B cell (primary cell): Measurements from ENCODE around the gene DHRS7B. TPM values are rescaled to one million over a fixed set of nuclear protein-coding genes. Genes with fewer than 3 reads are reported as not detected.
"Not testable (repeated sequence)": the region's sequence is repeated elsewhere in the genome, so short reads cannot be mapped to it uniquely, and the experiment has no call there.

Experiments used
- ATAC-seq: fragments of 200-7000 bp; cut with Tn5 transposase; one replicate; pipeline ENCODE4 v1.10.0; 2021; ENCODE audit warnings: low read depth, mild to moderate bottlenecking, moderate number of reproducible peaks, moderate library complexity
- CTCF ChIA-PET: fragments of 350-600 bp; sonication (Branson Sonifier 250); formaldehyde crosslinking; loops from one replicate; lab custom pipeline; 2021; ENCODE audit warnings: antibody characterized with exemption, inconsistent platforms; lab: Charles Lee
- POLR2A ChIA-PET: fragments of 350-600 bp; sonication (Branson Sonifier 250); formaldehyde crosslinking; loops from one replicate; lab custom pipeline; 2021; ENCODE audit warnings: antibody characterized with exemption; lab: Charles Lee
- DNase-seq: peaks from one replicate; pipeline ENCODE4 v3.0.0; 2013
- H2AFZ ChIP-seq: 2 replicates; pipeline ENCODE4 v1.6.1; 2012; ENCODE audit warnings: mild to moderate bottlenecking, low read depth, low read length; ENCODE audit not compliant: insufficient read depth, poor library complexity, severe bottlenecking
- H3K27ac ChIP-seq, 2 donors: 1 replicate in 1 of 2; 2 replicates in 1 of 2; pipeline ENCODE4 v1.5.1; 2012 to 2013; ENCODE audit warnings: low read length in 2 of 2, mild to moderate bottlenecking in 2 of 2, moderate library complexity in 1 of 2
- H3K27me3 ChIP-seq, 4 experiments: fragments of 200-600 bp in 1 of 4; sonication (generic) in 1 of 4; replicated peaks in 1 of 4; 1 replicate in 2 of 4; 2 replicates in 2 of 4; pipeline versions ENCODE4 v1.6.1 to v1.7.0; 2013 to 2016; ENCODE audit warnings: low read length in 3 of 4, mild to moderate bottlenecking in 2 of 4, mixed read lengths in 1 of 4, moderate library complexity in 1 of 4; ENCODE audit not compliant: insufficient read depth in 4 of 4, control insufficient read depth in 3 of 4; ENCODE audit errors: control extremely low read depth in 1 of 4
- H3K36me3 ChIP-seq, 2 experiments: replicated peaks in 1 of 2; 1 replicate in 1 of 2; 2 replicates in 1 of 2; pipeline versions ENCODE4 v1.6.1 to v1.7.1; 2013; ENCODE audit warnings: low read length in 1 of 2; ENCODE audit not compliant: insufficient read depth in 2 of 2, control insufficient read depth in 1 of 2; ENCODE audit errors: control extremely low read depth in 1 of 2, extremely low read depth in 1 of 2
- H3K4me1 ChIP-seq, 2 donors: fragments of 200-600 bp in 1 of 2; sonication (generic) in 1 of 2; 1 replicate in 1 of 2; 2 replicates in 1 of 2; pipeline versions ENCODE4 v1.5.1 to v1.6.1; 2013 to 2017; ENCODE audit warnings: low read length in 2 of 2; ENCODE audit not compliant: control insufficient read depth in 2 of 2, insufficient read depth in 2 of 2
- H3K4me2 ChIP-seq: replicated peaks from 2 replicates; pipeline ENCODE3; 2012; ENCODE audit warnings: mild to moderate bottlenecking, low read depth, low read length; ENCODE audit not compliant: poor library complexity, severe bottlenecking
- H3K4me3 ChIP-seq, 5 experiments: fragments of 200-600 bp in 1 of 5; sonication (generic) in 1 of 5; 1 replicate in 3 of 5; 2 replicates in 2 of 5; pipeline versions ENCODE4 v1.5.1 to v1.7.0; 2011 to 2016; ENCODE audit warnings: low read length in 4 of 5, mild to moderate bottlenecking in 4 of 5, low read depth in 2 of 5, control low read depth in 1 of 5, moderate library complexity in 1 of 5; ENCODE audit not compliant: insufficient read depth in 1 of 5; ENCODE audit errors: control extremely low read depth in 1 of 5, extremely low read depth in 1 of 5
- H3K79me2 ChIP-seq: fragments of 200-600 bp; sonication (generic); one replicate; pipeline ENCODE4 v1.6.0; 2016; ENCODE audit warnings: low read length; ENCODE audit not compliant: control insufficient read depth, insufficient read depth
- H3K9ac ChIP-seq: fragments of 200-600 bp; sonication (generic); 2 replicates; pipeline ENCODE4 v1.6.1; 2017; ENCODE audit warnings: mild to moderate bottlenecking, low read length, moderate library complexity
- H3K9me3 ChIP-seq, 3 donors: one replicate each; pipeline versions ENCODE4 v1.6.1 to v1.7.1; 2013; ENCODE audit warnings: low read length in 2 of 3; ENCODE audit not compliant: control insufficient read depth in 2 of 3, insufficient read depth in 1 of 3; ENCODE audit errors: control extremely low read depth in 1 of 3
- H4K20me1 ChIP-seq: 2 replicates; pipeline ENCODE4 v1.6.0; 2012; ENCODE audit warnings: mild to moderate bottlenecking, low read length; ENCODE audit not compliant: insufficient read depth, control insufficient read depth, poor library complexity, severe bottlenecking
- H3K27ac Mint-ChIP-seq: one replicate; pipeline ENCODE4 v1.8.0; 2021; ENCODE audit warnings: mixed read lengths
- H3K27me3 Mint-ChIP-seq: one replicate; pipeline ENCODE4 v1.8.0; 2021; ENCODE audit warnings: mixed read lengths
- H3K4me1 Mint-ChIP-seq: one replicate; pipeline ENCODE4 v1.8.0; 2021; ENCODE audit warnings: mixed read lengths
- H3K4me3 Mint-ChIP-seq: one replicate; pipeline ENCODE4 v1.8.0; 2021; ENCODE audit warnings: mixed read lengths
- H3K9me3 Mint-ChIP-seq: one replicate; pipeline ENCODE4 v1.8.0; 2022; ENCODE audit warnings: mixed read lengths; ENCODE audit not compliant: insufficient read depth
- CTCF ChIP-seq: fragments of 200-600 bp; IDR thresholded peaks from one replicate; pipeline ENCODE4 v1.8.0; 2022; ENCODE audit warnings: antibody characterized with exemption, mild to moderate bottlenecking
- EZH2 ChIP-seq: IDR thresholded peaks from 2 replicates; pipeline ENCODE4 v1.6.1; 2012; ENCODE audit warnings: borderline replicate concordance, low read depth, mild to moderate bottlenecking, moderate library complexity, low read length; ENCODE audit not compliant: insufficient read depth, poor library complexity, severe bottlenecking
- WGBS: methylation state at CpG from one replicate; pipeline ENCODE4 v1.1.5; 2013; ENCODE audit warnings: missing lambda C conversion rate; ENCODE audit not compliant: insufficient coverage; 5-methylcytosine and 5-hydroxymethylcytosine counted together
- intact Hi-C: fragments of 100-400 bp; cut with micrococcal nuclease; formaldehyde crosslinking; loops from one replicate; pipeline ENCODE4 v1.10.0; 2022
- polyA plus RNA-seq: library from polyadenylated mRNA; depleted of rRNA; stranded (reverse); fragments of >200 nt; gene quantifications from 2 replicates; pipeline ENCODE4 v1.2.3, GENCODE V29; 2012
- total RNA-seq, 2 donors: library from RNA; stranded (reverse); fragments of 120-200 nt in 1 of 2; gene quantifications; 1 replicate in 1 of 2; 2 replicates in 1 of 2; pipeline versions ENCODE4 v1.2.3 to v1.2.4, GENCODE V29; 2013 to 2022

Gene DHRS7B
- total and polyA plus RNA-seq, 2 donors (not counting 1 experiment from before 2014, with no cell fraction given): 8.2 to 13.4 TPM

- H3K27ac ChIP-seq: no peak overlapping the region
- H3K4me2 ChIP-seq: no peak overlapping the region
- no peaks in the 10 kb centered on the region for H3K27me3 Mint-ChIP-seq
- H3K4me1 ChIP-seq: no peaks in the 10 kb centered on the region
- no peaks in the 10 kb centered on the region for H3K9me3 ChIP-seq
- H3K27ac Mint-ChIP-seq: no peak overlapping the region
- H3K9ac ChIP-seq: no peak overlapping the region
- ATAC-seq: no peak
- no peaks in the 10 kb centered on the region for H4K20me1 ChIP-seq
- H3K4me3 ChIP-seq: no peak overlapping the region
- no peaks in the 10 kb centered on the region for H3K79me2 ChIP-seq
- CTCF ChIA-PET: no interaction called here
- DNase-seq: no peak
- peaks cover 1 to 27% of the 10 kb centered on the region in 2 experiments for H3K36me3 ChIP-seq
- POLR2A ChIA-PET: no interaction called here
- 100% methylated on average over 2 of the region's 6 CpGs for WGBS
- TF ChIP-seq CTCF: no peak
- TF ChIP-seq EZH2: no peak
- no peaks in the 10 kb centered on the region for H3K4me1 Mint-ChIP-seq
- no peaks in the 10 kb centered on the region for H3K9me3 Mint-ChIP-seq
- H3K27me3 ChIP-seq: no peaks in the 10 kb centered on the region
- no peak overlapping the region for H2AFZ ChIP-seq
- intact Hi-C loops: no loop called here
- no peak overlapping the region for H3K4me3 Mint-ChIP-seq
Measured at GRCh38 chr17:21190078-21190477, 63.3 kb downstream of the DHRS7B start.

GRCh38 chr17:21191698-21192097 is 64.9 kb downstream of the DHRS7B start:
- no peaks in the 10 kb centered on the region for H3K9me3 Mint-ChIP-seq
- ATAC-seq (no peak), DNase-seq (no peak)
- Histone ChIP-seq H3K4me2 (no peak overlapping the region), H3K27ac (no peak overlapping the region), H4K20me1 (no peaks in the 10 kb centered on the region), H3K36me3 (peaks cover 1 to 16% of the 10 kb centered on the region in 2 experiments), H3K4me3 (no peak overlapping the region), H2AFZ (no peak overlapping the region), H3K79me2 (no peaks in the 10 kb centered on the region), H3K4me1 (no peaks in the 10 kb centered on the region), H3K9me3 (no peaks in the 10 kb centered on the region), H3K9ac (no peak overlapping the region), H3K27me3 (no peaks in the 10 kb centered on the region)
- H3K27ac Mint-ChIP-seq: no peak overlapping the region
- TF ChIP-seq CTCF (no peak), EZH2 (no peak)
- H3K27me3 Mint-ChIP-seq: no peaks in the 10 kb centered on the region
- WGBS: 93% methylated on average over 2 of the region's 2 CpGs
- ChIA-PET CTCF (no interaction called here), POLR2A (no interaction called here)
- H3K4me3 Mint-ChIP-seq: no peak overlapping the region
- intact Hi-C loops: no loop called here
- H3K4me1 Mint-ChIP-seq: no peaks in the 10 kb centered on the region

GRCh38 chr17:21192414-21192813 is 65.7 kb downstream of the DHRS7B start:
- ATAC-seq, DNase-seq, H3K4me1 ChIP-seq, CTCF ChIA-PET, H4K20me1 ChIP-seq, H3K27me3 Mint-ChIP-seq, H3K9me3 Mint-ChIP-seq, H3K4me2 ChIP-seq, H3K9me3 ChIP-seq, POLR2A ChIA-PET, H3K9ac ChIP-seq, H3K27me3 ChIP-seq, H3K4me1 Mint-ChIP-seq, H3K4me3 ChIP-seq, intact Hi-C loops, H3K79me2 ChIP-seq, H3K27ac ChIP-seq, H2AFZ ChIP-seq, H3K4me3 Mint-ChIP-seq, H3K27ac Mint-ChIP-seq: not testable (repeated sequence)
- H3K36me3 ChIP-seq: peaks cover 1 to 19% of the 10 kb centered on the region in 2 experiments
- WGBS: 100% methylated on average over 6 of the region's 7 CpGs
